NCI-H748 treated with DMSO at 0.1 percent for 48 hours (cell line): ENCODE data around the gene LZTFL1.
"Not testable (repeated sequence)": the region's sequence is repeated elsewhere in the genome, so short reads cannot be mapped to it uniquely, and the experiment has no call there.

Experiments
- DNase-seq: peaks from one replicate; lab custom pipeline; 2025; lab: John Stamatoyannopoulos, UW

The LZTFL1 gene

DNA sequence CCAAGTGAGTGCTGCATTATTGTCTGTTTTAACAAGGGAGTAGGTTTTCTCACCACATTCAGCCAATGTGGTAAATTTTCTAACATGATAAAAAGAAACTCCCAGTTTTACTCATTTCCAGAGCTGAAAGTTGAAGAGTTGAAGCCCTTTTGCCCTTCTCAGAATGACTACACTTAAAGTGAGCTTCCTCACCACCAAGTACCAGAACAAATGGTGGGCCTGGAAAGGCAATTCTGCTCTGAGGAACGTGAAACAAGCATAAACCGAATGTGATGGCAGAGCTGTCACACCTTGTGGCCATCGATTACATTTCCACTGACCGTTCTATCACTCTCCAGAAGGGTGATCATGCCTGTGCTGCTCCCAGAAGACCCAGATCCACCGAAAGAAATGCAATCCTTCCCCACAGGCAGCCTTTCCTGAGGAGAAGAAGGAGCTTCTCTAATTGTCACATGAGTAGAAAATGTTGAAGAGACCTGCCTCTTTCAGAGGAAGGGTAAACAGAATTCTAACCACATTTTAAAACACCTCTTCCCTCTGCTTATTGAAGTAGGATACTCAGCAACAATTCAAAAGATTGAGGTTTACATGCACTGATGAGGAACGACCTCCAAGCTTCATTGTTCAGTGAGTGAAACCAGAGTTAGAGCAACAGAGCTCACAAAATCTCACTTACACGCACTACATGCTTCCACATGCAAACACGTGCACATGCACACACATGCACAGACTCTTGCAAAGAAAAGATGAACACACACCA is 23.0 kb upstream of the LZTFL1 start:
- no peak for DNase-seq

- DNase-seq = no peak
Measured at GRCh38 chr3:45861043-45861719, 19.3 kb upstream of the LZTFL1 start.

DNA sequence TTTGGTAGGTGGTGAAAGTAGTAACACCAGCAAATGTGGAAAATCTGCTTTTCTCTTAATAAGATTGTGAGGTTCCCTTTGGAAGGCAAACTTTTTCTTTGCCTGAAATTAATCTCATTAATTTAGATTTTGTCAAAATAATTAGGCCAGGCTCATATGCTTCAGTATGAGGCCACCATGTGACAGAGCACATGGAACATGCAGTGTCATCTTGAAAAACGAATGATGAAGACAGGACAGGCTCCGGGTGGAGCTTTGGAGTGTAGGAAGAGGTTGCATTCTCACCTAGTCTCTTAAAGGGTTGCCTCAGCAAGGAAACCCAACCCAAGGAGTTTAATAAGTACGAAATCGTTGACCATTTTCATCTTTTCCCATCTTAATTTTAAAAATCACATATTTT is 18.6 kb upstream of the LZTFL1 start:
- DNase-seq = no peak

DNA sequence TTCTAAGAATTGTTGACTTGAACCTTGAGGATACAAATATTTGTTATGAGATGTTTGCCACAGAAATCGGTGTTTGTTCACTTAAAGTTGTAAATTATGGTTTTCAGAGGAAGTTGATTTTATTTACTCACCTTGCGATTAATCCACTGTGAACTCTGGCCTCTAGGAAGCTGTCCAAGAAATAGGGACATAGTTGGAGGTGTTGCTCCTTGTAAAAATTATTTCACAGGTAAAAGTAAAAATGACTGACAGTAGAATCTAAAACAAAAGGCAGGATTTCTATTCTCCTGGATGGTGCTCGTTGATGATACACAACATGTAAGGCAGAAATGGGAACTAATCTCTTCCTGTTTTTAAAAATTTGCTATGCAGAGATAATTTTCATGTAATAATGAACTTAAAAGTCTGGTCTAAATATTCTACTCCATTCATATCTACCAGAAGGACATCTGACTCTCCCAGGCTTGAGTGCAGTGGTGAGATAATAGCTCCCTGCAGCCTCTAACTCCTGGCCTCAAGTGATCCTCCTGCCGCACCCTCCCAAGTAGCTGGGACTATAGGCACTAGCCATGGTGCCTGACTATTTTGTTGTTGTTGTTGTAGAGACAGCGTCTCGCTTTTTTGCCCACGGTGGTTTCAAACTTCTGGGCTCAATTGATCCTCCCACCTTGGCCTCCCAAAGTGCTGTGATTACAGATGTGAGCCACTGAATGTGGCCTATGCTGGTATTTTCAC is 17.1 kb upstream of the LZTFL1 start:
- no peak for DNase-seq

DNA sequence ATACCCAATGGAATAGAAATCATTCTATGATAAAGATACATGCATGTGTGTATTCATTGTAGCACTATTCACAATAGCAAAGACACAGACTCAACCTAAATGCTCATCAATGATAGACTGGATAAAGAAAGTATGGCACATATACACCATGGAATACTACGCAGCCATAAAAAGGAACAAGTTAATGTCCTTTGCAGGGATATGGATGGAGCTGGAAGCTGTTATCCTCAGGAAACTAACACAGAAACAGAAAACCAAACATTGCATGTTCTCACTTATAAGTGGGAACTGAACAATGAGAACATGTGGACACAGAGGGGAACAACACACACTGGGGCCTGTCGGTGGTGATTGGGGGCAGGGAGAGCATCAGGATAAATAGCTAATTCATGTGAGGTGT is 15.1 kb upstream of the LZTFL1 start:
- not testable (repeated sequence) for DNase-seq

DNA sequence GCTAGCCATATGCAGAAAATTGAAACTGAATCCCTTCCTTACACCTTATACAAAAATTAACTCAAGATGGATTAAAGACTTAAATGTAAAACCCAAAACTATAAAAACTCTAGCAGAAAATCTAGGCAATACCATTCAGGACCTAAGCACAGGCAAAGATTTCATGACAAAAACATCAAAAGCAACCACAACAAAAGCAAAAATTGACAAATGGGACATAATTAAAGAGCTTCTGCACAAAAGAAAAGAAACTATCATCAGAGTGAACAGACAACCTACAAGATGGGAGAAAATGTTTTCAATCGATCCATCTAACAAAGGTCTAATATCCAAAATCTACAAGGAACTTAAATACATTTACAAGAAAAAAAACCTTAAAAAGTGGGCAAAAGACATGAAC is 14.4 kb upstream of the LZTFL1 start:
- not testable (repeated sequence) for DNase-seq

GRCh38 chr3:45852828-45853227 is 10.9 kb upstream of the LZTFL1 start:
- DNase-seq = no peak

GRCh38 chr3:45848392-45848791 is 6.5 kb upstream of the LZTFL1 start:
- DNase-seq = no peak

GRCh38 chr3:45844616-45845015 is 2.7 kb upstream of the LZTFL1 start:
- no peak for DNase-seq

- no peak for DNase-seq
Measured at GRCh38 chr3:45842851-45843625, 1.1 kb upstream of the LZTFL1 start.

DNA sequence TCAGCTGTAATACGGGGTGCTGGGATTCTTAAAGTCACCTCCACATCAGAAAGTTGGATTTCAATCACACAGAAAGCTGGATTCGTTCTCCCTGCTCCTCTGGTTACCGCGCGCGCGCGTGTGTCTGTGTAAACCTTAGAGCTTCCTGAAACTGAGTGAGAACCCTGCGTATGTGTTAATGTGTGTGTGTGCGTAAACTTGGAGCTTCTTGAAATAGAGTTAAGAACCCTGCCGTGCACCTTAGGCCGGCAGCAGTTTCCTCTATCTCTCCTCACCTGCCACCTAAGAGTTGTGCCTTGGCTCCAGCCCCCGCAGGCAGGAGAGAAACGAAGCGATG is 531 bp downstream of the LZTFL1 start:
- no peak for DNase-seq

DNA sequence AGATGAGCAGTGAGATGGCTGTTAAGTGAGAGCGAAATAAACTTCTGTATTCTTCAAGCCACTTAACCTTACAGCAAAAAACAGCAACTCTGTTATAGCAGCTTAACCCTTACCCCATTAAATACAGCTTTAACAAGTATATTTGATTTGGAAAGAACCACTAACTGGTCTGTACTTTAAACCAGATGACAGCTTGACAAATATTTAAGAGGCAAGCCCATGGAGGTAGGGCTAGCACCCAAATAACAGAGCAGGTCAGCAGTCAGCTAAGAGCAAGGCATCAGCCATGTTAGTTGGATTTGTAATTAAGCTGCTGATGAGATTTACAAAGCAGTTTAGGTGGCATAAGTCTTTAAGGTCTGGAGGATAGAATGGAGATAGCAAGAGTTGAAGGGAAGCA is 3.5 kb downstream of the LZTFL1 start:
- DNase-seq = no peak

- no peak for DNase-seq
Measured at GRCh38 chr3:45832699-45833098, 9.2 kb downstream of the LZTFL1 start.

DNA sequence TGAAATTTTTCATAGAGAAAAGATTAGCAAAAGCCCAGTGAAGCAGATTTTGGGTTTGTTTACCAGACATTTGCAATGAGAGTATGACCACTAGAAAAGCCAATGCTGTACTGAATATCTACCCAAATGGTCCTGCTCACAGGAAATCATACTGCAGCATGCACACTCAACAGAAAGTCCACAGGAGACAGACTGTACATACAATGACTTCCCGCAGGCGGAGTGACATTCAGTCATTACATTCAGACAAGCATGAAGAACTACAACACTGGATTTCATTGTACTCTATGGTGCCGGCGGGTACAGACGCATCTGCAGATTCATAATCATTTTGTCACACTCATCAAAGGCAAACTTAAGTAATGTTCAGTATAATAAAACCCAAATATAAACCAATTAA is 11.8 kb downstream of the LZTFL1 start:
- DNase-seq = no peak

GRCh38 chr3:45826908-45827307 is 15.0 kb downstream of the LZTFL1 start:
- DNase-seq = no peak

- no peak for DNase-seq
Measured at GRCh38 chr3:45826321-45826720, 15.6 kb downstream of the LZTFL1 start.

DNA sequence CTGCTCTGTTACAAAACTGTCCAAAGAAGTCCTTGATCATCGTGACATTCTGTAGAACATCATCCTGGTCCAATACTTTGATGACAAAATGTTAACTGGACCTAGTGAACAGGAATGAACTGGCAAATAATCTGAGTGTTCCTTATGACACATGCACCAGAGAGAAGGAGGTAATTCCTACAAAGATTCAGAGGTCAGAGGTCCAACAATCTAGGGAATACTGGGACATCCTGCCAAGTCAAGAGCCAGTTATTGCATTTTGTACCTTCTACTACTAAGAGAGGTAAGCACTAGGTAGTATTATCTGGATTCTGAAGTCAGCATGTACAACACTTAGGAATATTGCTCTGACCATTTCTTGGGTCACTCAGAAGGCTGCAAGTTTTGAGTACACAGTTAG is 20.8 kb downstream of the LZTFL1 start:
- DNase-seq = no peak

GRCh38 chr3:45819543-45819942 is 22.4 kb downstream of the LZTFL1 start:
- no peak for DNase-seq

GRCh38 chr3:45817831-45818522 is 23.9 kb downstream of the LZTFL1 start:
- peak; percentile 17 for DNase-seq

DNA sequence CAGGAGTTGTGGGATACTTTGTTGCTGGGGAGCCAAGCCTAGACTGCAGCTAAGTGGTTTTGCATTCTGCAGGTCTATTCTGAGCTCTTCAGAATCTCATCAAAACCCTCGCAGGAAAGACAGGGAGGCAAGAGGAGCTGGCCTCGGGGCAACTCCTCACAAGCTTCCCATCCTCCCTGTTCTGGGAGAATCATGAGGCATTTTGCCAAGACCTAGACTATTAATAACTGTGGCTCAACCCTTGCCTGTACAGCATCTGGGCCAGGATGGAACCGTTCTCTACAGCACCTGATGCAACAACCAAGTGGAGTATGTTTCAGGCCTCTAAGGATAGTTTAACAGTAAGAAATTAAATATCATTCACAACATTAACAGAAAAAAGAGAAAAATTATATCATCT is 25.4 kb downstream of the LZTFL1 start:
- DNase-seq = no peak

DNA sequence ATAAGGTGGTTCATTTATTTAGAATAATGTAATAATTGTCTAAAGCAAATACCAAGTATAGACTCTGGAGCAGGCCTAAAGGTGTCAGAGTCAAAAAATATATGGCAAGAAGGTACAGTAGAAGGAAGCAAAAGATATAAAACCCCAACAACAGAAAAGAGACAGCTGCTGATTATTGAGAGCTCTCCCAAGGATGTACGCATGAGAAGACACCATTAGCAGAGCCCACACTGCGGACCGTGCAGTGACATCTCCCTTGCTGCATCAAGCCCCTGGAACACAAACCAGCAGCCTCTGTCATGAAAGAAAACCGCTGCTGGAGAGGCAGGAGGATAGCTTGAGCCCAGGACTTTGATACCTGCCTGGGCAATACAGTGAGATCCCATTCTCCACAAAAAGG is 27.6 kb downstream of the LZTFL1 start:
- DNase-seq = no peak
